ENCODE results near the gene PER3. TPM values are rescaled to one million over a fixed set of nuclear protein-coding genes. Genes with fewer than 3 reads are reported as not detected.

Gene PER3
- total and polyA plus RNA-seq, 9 of the 15 experiments (the other 6 are each of a cell fraction or from before 2014, with no cell fraction given), result 11.9 to 22.5 (median 14.6) TPM

DNA sequence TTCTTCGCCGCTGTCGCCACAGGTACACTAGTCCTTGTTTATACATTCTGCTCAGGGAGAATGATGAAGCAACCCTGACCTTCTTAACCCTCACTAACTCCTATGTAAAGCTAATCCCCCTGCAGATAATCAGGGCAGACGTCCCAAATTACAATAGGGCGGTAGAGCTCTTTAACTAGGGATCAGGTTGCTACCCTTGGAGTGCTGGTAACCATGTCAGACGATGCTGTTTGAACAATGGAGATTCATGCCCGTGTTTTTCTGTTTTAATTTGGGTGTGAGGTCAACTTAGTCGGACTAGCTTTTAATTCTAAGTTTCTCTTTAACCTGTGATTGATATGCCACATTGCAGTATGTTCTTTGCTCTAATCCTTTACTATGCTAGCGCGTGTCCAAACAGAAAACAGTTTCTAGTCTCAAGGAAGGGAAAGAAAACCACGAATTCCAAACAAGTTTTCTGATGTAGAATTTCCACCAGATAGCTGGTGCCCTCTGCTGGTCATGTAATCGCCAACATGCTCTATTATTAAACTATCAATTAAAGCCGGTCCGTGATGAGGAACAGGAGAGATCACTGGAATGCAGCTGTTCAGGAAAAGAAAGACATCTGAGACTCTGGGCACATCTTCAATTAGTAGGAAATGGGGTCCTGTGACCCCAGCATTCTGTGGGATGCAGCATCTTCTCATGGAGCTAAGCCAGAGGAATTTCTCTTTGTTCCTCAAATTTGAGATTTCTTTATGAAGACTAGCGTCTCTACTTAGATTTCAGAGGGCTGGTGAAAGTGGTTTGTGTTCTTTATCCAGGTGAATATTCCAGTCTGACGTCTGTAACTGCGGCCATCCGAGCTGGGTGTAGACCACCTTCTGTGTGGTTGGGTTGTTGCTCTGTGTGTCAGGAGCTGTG lies 31.3 kb upstream of the PER3 start (continued):
- TF ChIP-seq, protein P1, sequence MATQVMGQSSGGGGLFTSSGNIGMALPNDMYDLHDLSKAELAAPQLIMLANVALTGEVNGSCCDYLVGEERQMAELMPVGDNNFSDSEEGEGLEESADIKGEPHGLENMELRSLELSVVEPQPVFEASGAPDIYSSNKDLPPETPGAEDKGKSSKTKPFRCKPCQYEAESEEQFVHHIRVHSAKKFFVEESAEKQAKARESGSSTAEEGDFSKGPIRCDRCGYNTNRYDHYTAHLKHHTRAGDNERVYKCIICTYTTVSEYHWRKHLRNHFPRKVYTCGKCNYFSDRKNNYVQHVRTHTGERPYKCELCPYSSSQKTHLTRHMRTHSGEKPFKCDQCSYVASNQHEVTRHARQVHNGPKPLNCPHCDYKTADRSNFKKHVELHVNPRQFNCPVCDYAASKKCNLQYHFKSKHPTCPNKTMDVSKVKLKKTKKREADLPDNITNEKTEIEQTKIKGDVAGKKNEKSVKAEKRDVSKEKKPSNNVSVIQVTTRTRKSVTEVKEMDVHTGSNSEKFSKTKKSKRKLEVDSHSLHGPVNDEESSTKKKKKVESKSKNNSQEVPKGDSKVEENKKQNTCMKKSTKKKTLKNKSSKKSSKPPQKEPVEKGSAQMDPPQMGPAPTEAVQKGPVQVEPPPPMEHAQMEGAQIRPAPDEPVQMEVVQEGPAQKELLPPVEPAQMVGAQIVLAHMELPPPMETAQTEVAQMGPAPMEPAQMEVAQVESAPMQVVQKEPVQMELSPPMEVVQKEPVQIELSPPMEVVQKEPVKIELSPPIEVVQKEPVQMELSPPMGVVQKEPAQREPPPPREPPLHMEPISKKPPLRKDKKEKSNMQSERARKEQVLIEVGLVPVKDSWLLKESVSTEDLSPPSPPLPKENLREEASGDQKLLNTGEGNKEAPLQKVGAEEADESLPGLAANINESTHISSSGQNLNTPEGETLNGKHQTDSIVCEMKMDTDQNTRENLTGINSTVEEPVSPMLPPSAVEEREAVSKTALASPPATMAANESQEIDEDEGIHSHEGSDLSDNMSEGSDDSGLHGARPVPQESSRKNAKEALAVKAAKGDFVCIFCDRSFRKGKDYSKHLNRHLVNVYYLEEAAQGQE (IDR thresholded peaks at IDR 0.05; ENCODE audit: borderline replicate concordance), result peak; percentile 69
- TF ChIP-seq, protein P1 (CRISPR knock-in tag; IDR thresholded peaks at IDR 0.05; ENCODE audit: low read depth), result no peak
- TF ChIP-seq, protein P2, sequence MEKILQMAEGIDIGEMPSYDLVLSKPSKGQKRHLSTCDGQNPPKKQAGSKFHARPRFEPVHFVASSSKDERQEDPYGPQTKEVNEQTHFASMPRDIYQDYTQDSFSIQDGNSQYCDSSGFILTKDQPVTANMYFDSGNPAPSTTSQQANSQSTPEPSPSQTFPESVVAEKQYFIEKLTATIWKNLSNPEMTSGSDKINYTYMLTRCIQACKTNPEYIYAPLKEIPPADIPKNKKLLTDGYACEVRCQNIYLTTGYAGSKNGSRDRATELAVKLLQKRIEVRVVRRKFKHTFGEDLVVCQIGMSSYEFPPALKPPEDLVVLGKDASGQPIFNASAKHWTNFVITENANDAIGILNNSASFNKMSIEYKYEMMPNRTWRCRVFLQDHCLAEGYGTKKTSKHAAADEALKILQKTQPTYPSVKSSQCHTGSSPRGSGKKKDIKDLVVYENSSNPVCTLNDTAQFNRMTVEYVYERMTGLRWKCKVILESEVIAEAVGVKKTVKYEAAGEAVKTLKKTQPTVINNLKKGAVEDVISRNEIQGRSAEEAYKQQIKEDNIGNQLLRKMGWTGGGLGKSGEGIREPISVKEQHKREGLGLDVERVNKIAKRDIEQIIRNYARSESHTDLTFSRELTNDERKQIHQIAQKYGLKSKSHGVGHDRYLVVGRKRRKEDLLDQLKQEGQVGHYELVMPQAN (IDR thresholded peaks at IDR 0.05; ENCODE audit: borderline replicate concordance), result no peak
- TF ChIP-seq RNF2 (IDR thresholded peaks at IDR 0.05), result 0 out of 2 replicates have a peak, but pooled peaks have one; percentile 19
- TF ChIP-seq, protein P3, sequence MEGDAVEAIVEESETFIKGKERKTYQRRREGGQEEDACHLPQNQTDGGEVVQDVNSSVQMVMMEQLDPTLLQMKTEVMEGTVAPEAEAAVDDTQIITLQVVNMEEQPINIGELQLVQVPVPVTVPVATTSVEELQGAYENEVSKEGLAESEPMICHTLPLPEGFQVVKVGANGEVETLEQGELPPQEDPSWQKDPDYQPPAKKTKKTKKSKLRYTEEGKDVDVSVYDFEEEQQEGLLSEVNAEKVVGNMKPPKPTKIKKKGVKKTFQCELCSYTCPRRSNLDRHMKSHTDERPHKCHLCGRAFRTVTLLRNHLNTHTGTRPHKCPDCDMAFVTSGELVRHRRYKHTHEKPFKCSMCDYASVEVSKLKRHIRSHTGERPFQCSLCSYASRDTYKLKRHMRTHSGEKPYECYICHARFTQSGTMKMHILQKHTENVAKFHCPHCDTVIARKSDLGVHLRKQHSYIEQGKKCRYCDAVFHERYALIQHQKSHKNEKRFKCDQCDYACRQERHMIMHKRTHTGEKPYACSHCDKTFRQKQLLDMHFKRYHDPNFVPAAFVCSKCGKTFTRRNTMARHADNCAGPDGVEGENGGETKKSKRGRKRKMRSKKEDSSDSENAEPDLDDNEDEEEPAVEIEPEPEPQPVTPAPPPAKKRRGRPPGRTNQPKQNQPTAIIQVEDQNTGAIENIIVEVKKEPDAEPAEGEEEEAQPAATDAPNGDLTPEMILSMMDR (IDR thresholded peaks at IDR 0.05 in 2 of 3, conservative IDR thresholded peaks at IDR 0.05 in 1 of 3; ENCODE audit: insufficient read depth in 2 of 3, low read depth in 1 of 3, low read length in 3 of 3), result peak; percentile 73 to 87 (median 87)
- TF ChIP-seq JUND (IDR thresholded peaks at IDR 0.05; ENCODE audit: borderline replicate concordance, low read depth, low read length), result 0 out of 2 replicates have a peak, but pooled peaks have one; percentile 11
- TF ChIP-seq JUND (tag; IDR thresholded peaks at IDR 0.05; ENCODE audit: borderline replicate concordance, low read depth, low read length), result no peak
- no peak for TF ChIP-seq RCOR1 (IDR thresholded peaks at IDR 0.05; ENCODE audit: borderline replicate concordance in 1 of 2, low read depth in 2 of 2, low read length in 2 of 2)
- TF ChIP-seq ZNF436 (CRISPR knock-in tag; IDR thresholded peaks at IDR 0.05), result no peak
- no peak for TF ChIP-seq SIN3A (IDR thresholded peaks at IDR 0.05; ENCODE audit: borderline replicate concordance in 2 of 2, control insufficient read depth in 1 of 2, low read depth in 2 of 2, low read length in 2 of 2)
- TF ChIP-seq ZNF75A (CRISPR knock-in tag; IDR thresholded peaks at IDR 0.05), result no peak
- TF ChIP-seq EZH2 (IDR thresholded peaks at IDR 0.05; ENCODE audit: borderline replicate concordance, low read depth, low read length), result peak; percentile 88; the same call in 1 of the 2 replicates
- TF ChIP-seq CEBPB (tag; IDR thresholded peaks at IDR 0.05), result peak; percentile 70
- TF ChIP-seq TEAD4 (IDR thresholded peaks at IDR 0.05; ENCODE audit: low read length), result 0 out of 2 replicates have a peak, but pooled peaks have one; percentile 24
- TF ChIP-seq TEAD4 (CRISPR knock-in tag; IDR thresholded peaks at IDR 0.05; ENCODE audit: borderline replicate concordance), result no peak

Data from K562 (cell line).